Fibroblast of pulmonary artery (primary cell): Measurements from ENCODE around the gene PAIP2.

ENCODE experiments used
- DNase-seq: peaks from one replicate; pipeline ENCODE4 v3.0.0-alpha.2; 2010; ENCODE audit warnings: low read depth
- H3K4me3 ChIP-seq: replicated peaks from 2 replicates; pipeline ENCODE4 v1.5.1; 2011; ENCODE audit warnings: low read depth, mild to moderate bottlenecking, control low read depth, low read length, moderate library complexity
- CTCF ChIP-seq: IDR thresholded peaks from 2 replicates; pipeline ENCODE4 v1.5.1; 2011; ENCODE audit warnings: mild to moderate bottlenecking, control low read depth, low read length, inconsistent platforms; ENCODE audit errors: missing control alignments

The PAIP2 gene

GRCh38 chr5:139394123-139394653, 52.5 kb downstream of the PAIP2 start:
- TF ChIP-seq CTCF: peak; percentile 13
- no peak for DNase-seq
- peak overlapping the region; percentile 24 for H3K4me3 ChIP-seq

DNA sequence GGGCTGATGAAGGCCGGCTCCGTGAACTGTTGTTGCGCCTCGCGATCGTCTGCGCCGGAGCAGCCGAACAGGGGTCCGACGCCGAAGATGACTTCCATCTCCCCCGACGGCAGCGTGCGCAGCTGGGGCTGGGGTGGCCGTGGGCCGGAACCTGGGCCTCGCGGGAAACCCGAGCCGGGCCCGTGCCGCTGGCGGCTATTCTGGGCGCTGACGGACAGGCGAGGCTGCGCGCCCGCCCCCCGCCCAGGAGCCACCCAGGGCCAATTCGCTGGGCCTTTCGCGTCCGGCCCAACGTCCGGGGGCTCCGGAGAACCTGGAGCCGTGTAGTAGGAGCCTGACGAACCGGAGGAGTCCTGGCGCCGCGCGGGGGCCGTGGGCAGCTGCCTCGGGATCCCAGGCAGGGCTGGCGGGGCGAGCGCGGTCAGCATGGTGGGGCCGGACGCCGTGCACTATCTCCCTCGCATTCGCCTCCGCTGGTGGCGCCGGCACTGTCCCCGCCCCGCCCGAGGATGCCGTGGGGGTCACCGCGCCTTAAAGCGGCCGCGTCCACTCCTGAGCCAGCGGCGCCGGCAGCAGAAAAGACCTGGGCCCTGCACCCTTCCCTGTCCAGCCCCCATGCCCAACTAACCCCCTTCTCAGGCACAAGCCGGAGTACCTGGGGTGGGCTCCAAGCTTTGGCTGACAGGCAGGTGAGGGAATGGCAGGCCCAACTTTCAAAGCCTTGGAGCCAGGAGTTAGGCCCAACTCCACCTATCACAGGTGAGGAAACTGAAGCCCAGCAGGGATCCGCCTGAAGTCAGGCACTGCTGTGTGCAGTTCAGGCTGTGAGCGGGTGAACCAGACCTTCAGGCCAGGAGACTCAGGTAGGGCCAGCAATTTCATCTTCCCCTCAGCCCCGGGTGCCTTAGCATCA, 53.3 kb downstream of the PAIP2 start, which contains the start of gene PROB1:
TSS of gene PROB1 (minus strand) at position 451 of the 913 bp plus-strand sequence. CDS start at position 428, 23 bp downstream.
- DNase-seq: no peak
- no peak for TF ChIP-seq CTCF
- H3K4me3 ChIP-seq: peak within 1 kb of the TSS; percentile 24

GRCh38 chr5:139395844-139396640, 54.4 kb downstream of the PAIP2 start:
- no peak for DNase-seq
- no peak for TF ChIP-seq CTCF
- H3K4me3 ChIP-seq: no peak overlapping the region

- DNase-seq: no peak
- TF ChIP-seq CTCF: no peak
These were observed 55.0 kb downstream of the PAIP2 start for GRCh38 chr5:139396691-139397090.

DNA sequence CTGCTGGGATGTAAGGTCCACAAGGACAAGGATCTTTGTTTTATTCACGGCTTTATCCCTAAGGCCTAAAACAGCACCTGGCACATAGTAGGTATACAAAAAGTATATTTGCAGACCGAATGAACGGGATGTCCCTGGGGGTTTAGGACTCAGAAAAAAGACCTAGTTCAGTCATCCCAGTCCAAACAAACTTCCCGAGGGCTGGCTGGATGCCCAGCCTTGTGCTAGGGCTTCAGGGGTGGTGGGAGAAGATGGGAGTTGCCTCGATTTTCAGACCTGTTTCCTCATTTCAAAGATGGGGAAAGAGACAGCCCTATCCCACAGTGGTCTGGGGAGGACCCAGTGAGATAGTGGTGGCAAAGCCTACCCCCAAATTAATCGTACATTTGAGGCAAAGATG, 56.3 kb downstream of the PAIP2 start:
- no peak for DNase-seq
- H3K4me3 ChIP-seq: no peak overlapping the region
- TF ChIP-seq CTCF: no peak

More at GRCh38 chr5:139396691-139397090, 55.0 kb downstream of the PAIP2 start:
- H3K4me3 ChIP-seq: no peak overlapping the region

- no peak overlapping the region for H3K4me3 ChIP-seq
- TF ChIP-seq CTCF: no peak
- DNase-seq: no peak
These were observed 58.0 kb downstream of the PAIP2 start for GRCh38 chr5:139399501-139400121.
